ENCODE results near the gene JAGN1.
"Not testable (repeated sequence)": the region's sequence is repeated elsewhere in the genome, so short reads cannot be mapped to it uniquely, and the experiment has no call there.

DNA sequence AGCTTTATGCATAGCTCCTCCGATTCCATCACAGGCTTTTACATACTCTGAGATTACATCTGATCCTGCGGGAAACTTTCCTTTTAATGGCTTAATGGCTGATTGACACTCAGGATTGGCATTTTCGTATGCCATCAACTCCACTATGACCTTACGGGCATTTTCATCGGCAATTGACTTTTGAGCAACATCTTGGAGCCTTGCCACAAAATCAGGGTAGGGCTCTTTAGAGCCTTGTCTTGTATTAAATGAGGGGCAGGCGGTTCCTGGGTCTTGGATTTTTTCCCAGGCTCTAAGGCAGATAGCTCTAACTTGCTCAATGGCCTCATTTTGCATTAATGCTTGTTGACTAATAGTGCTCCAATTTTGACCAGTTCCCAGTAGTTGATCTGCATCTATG lies 38.5 kb upstream of the JAGN1 start:
- not testable (repeated sequence) for TF ChIP-seq NRF1, MXI1, POLR2AphosphoS5, SMC3 (IDR thresholded peaks at IDR 0.05; ENCODE audit: low read depth, low read length)
- TF ChIP-seq, protein P1, sequence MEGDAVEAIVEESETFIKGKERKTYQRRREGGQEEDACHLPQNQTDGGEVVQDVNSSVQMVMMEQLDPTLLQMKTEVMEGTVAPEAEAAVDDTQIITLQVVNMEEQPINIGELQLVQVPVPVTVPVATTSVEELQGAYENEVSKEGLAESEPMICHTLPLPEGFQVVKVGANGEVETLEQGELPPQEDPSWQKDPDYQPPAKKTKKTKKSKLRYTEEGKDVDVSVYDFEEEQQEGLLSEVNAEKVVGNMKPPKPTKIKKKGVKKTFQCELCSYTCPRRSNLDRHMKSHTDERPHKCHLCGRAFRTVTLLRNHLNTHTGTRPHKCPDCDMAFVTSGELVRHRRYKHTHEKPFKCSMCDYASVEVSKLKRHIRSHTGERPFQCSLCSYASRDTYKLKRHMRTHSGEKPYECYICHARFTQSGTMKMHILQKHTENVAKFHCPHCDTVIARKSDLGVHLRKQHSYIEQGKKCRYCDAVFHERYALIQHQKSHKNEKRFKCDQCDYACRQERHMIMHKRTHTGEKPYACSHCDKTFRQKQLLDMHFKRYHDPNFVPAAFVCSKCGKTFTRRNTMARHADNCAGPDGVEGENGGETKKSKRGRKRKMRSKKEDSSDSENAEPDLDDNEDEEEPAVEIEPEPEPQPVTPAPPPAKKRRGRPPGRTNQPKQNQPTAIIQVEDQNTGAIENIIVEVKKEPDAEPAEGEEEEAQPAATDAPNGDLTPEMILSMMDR (IDR thresholded peaks at IDR 0.05) = not testable (repeated sequence)
- TF ChIP-seq, protein P2, sequence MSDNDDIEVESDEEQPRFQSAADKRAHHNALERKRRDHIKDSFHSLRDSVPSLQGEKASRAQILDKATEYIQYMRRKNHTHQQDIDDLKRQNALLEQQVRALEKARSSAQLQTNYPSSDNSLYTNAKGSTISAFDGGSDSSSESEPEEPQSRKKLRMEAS (IDR thresholded peaks at IDR 0.05; ENCODE audit: low read depth) = not testable (repeated sequence)
